ENCODE measurements around the gene AFAP1L1.

The AFAP1L1 gene

DNA sequence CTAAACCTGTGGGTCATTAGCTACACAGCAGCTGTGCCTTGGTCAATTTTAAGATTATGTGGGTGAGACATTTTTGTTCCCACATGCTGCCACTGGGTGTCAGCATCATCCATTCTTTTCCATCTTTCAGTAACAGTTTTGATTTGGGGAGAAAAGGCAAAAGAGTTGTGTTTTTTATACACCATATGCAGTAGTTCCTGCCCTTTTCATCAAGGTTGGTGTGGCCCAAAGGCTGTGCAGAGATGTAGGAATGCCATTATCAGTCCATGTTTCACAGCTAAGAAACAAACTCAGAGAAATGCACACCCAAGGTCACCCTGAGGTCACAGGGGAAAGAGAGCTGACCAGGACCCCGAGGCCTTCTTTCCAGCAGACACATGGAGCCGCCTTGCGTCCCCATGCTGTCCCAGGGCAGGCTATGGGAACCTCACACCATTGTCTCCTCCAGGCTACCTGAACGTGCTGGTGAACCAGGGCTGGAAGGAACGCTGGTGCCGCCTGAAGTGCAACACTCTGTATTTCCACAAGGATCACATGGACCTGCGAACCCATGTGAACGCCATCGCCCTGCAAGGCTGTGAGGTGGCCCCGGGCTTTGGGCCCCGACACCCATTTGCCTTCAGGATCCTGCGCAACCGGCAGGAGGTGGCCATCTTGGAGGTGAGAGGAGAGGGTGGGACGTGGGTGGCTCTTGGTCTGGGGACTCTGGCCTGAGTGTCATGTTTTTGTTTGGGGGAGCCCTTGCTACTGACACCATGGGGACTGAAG lies 45.8 kb downstream of the AFAP1L1 start:
- DNase-seq: peak; percentile 31

GRCh38 chr5:149319174-149319573 lies 47.5 kb downstream of the AFAP1L1 start:
- no peak for DNase-seq

DNA sequence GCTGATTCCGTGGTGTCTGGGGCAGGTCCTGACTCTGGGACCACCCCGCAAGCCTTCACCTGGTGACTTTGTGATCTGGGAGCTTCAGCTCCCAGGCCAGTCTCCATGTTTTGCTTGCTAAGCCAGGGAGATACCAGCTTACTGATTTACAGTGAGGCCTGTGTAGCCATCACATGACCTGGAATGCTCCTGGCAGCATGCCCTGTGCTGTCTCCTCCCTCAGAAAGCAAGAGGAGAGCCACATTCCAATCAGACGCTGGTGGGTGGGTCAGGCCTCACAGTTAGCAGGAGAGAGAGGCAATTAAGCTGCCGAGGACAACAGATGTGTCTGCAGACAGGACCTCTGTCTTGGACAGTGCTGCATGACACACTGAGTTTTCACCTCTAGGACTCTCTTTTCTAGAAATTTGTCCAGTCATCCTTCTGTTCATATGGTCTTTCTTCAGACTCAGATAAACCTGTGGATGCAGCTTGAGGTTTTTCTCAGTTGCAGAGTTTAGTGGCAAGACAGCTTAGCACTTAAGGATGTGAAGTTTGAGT lies 49.2 kb downstream of the AFAP1L1 start:
- DNase-seq: no peak

- DNase-seq: no peak
These were observed 50.9 kb downstream of the AFAP1L1 start for GRCh38 chr5:149322518-149322917.

DNA sequence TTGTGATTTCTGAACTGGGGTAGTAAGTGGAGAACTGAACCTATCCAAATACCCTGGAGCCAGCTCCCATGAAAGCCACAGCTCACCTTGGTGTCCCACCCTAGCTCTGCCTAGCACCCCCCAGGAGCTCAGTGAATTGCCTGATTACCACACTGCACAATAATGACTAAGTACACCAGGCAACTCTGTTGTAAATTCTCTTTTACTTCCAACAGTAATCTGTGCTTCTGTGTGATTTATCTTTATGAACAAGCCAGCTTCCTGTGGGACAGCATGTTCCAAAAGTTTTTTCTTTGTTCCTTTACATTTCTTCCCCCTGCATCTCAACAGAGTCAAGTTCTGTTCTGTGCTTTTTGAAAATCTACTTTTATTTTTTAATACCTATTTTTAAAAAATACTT lies 51.6 kb downstream of the AFAP1L1 start:
- no peak for DNase-seq

DNA sequence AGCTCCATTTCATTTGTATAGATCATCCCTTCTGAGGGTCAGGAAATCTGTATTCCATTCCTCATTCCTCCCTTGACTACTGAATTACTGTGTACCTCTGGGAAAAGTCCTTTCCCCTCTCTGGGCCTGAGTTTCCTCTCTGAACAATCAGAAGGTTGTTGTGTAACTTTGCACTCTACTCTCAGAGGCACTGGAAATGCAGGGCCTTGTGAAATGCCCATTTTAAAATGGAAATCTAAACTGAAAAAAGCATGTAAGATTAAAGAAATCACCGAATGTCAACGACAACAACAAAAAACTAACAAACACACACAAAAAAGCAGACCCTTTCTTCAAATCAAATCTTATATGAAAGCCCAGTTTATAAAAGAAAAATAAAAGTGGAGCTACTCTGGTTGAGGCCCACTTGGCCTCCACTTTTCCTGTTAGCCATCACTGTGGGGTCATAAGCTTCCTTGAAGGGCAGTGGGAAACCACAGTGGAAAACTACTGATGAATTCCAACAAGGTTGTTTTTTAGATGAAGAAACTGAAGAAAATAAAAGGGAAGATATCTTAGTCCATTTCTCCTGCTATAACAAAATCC lies 52.1 kb downstream of the AFAP1L1 start:
- no peak for DNase-seq

DNA sequence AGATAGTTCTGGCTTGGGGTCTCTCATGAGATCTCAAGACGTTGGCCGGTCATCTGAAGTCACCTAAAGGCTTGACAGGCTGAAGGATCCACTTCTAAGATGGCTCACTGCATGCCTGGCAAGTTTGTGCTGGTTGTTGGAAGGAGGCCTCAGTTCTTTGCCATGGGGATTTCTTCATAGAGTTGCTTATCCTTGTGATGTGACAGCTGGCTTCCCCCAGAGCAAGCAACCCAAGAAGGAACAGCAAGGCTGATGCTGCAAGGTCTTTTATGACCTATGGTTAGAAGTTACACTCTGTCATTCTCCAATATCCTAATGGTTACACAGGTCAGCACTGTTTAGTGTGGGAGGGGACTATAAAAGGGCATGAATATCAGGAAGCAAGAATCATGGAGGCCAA lies 53.0 kb downstream of the AFAP1L1 start:
- no peak for DNase-seq

DNA sequence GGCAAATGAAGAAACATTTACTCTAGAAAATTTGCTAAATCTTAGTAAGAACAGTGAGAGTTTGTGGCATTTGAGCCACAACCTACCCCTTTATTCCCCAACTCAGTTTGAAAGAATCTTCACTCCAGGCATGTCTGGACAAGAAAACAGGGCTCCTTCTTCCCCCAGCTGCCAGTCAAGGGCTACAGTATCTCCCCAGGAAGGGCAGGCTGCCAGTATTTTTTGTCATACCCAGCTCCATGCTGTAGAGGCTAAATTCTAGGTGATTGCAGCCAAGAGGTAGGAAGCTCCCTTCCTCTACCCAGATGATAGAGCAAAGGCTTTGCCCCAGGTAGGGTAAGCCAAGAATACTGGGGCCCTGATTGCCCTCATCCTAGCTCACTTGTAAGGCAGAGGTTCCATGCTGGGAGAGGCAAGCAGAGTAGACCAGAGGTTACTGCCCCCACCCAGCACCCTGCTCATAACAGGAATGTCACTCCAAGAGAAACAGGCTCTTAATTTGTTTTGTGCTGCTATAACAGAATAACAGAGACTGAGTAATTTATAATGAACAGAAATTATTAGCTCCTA lies 53.6 kb downstream of the AFAP1L1 start:
- DNase-seq: no peak

DNA sequence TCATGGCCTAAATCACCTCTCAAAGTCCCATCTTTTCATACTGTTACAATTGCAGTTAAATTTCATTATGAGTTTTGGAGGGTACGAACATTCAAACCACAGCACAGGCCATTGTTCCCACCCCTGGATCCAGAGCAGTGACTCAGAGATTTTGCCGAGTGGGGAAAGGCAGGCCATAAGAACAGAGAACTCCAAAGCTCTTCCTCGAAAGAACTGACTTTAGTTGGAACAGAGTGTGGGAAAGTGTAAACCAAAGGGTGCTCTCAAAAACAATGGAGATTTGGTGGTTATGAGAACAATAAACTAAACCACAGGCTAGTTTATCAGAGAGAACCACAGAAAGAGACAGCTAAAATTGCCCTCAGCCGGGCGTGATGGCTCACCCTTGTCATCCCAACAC lies 54.2 kb downstream of the AFAP1L1 start:
- DNase-seq: no peak

GRCh38 chr5:149326611-149327010 lies 55.0 kb downstream of the AFAP1L1 start:
- DNase-seq: no peak

DNA sequence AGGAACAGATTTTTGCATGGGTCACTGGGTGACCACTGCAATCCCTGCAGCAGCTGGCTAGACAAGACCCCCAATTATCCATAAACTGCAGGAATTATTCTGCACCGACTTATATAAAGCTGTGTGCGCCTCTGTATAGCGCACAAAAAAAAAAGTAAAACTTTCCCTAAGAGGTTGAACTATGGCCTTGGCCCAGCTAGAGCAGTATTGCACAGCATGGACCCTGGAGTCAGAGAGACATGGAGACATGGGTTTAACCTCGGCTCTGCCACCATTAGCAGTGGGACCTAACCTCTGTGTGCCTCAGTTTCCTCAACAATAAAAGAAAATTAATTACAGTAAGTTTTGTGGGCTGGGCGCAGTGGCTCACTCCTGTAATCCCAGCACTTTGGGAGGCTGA lies 56.5 kb downstream of the AFAP1L1 start:
- DNase-seq: no peak

GRCh38 chr5:149333711-149334443 lies 62.2 kb downstream of the AFAP1L1 start:
- no peak for DNase-seq

GRCh38 chr5:149337736-149338135 lies 66.1 kb downstream of the AFAP1L1 start:
- no peak for DNase-seq

DNA sequence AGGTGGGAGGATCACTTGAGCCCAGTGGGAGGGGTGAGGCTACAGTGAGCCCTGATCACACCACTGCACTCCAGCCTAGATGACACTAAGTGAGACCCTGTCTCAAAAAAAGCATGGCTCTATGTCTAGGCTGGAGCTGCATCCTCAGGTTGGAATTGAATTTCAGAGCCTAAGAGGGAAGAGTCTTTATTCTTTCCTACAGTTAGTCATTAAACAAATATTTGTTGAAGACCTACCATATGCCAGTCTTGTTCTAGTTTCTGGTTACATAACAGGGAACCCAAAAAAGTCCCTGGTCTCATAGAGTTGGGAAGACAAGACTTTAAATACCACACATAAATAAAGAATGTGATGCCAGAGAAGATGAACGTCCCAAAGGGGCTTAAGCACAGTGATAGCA lies 66.7 kb downstream of the AFAP1L1 start:
- DNase-seq: no peak

DNA sequence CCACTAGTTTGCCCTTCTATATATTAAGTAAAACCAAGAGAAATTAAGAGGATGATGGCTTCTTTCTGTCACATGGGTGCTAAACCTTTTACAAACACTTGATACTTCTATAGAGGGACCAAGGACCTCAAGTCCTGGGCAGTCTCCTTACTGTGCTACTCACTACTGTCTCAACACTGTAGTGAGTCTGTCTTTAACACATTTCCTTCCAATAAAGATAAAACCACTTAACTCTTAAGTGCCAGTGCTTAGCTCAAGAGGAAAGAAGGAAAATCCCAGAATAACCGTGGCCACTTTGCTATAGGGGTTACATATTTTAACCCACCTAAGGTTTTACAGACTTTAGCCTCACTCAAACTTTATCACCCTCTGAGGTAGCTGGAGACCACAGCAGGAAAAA lies 69.3 kb downstream of the AFAP1L1 start:
- DNase-seq: no peak

- DNase-seq: no peak
These were observed 70.2 kb downstream of the AFAP1L1 start for GRCh38 chr5:149341876-149342275.

DNA sequence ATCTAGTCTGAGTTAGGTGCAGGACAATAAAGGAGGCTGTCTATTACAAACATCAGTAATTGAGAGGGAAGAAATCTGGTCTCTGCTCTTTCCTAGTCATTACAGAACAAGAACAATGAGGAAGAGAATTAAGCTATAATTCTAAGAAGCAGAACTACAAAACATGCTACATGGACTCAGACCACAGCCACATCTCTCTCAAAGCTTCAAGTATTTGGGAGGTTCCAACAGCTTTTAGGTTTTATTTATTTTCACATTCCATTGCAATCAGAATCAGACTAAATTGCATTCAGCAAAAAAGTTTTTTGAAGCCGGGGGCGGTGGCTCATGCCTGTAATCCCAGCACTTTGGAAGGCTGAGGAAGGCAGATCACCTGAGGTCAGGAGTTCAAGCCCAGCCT lies 72.5 kb downstream of the AFAP1L1 start:
- no peak for DNase-seq

DNA sequence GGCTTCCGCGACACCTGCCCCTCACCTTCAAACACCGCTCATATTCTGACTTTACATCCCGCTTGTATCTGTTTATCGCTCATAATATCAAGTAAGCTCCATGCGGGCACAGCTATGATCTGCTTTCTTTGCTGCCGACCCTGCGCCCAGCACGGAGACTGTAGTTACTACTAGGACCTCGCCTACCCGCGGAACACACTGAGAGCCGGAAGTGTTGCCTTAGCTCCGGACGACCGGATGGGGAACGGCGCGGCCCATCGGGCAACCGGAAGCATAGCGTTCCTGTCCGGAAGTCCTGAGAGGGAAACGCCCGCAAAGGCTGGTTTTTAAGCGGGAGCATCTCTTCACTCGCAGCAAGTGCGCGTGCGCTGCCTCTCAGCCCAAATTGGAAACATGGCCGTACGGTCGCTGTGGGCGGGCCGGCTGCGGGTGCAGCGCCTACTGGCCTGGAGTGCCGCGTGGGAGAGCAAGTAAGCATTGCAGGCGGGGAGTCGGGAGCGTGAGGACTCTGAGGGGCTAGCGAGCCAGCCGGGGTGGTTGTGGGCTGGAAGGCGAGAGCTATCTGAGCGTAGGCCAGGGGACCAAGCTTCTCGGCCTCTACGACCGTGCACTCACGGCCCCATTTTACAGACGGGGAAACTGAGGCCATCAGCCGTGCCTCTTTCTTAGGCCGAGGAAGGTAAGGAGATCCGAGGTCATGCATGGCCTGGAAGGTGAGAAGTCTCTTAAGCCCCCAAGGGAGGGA lies 73.7 kb downstream of the AFAP1L1 start, which contains the start of gene GRPEL2:
GRPEL2 (plus strand) TSS at position 353 of the 745 bp plus-strand sequence; CDS start at position 394, 41 bp downstream.
- peak; percentile 98 for DNase-seq

DNA sequence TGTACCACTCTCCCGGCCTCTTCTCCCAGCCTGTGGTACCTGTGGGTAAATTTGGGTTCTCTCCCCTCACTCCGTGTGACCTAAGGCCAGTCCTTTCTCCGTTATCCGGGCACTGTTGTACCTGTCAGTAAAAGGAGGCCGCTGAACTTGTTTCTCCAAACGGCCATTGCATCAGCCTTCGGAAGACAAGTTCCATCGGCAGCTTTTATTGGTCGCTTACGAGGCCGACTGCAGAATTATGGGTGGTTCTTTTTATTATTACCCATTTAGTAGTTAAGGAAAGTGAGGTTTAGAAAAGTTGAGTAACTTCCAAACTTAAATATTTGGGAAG lies 74.2 kb downstream of the AFAP1L1 start:
- DNase-seq: peak; percentile 21

DNA sequence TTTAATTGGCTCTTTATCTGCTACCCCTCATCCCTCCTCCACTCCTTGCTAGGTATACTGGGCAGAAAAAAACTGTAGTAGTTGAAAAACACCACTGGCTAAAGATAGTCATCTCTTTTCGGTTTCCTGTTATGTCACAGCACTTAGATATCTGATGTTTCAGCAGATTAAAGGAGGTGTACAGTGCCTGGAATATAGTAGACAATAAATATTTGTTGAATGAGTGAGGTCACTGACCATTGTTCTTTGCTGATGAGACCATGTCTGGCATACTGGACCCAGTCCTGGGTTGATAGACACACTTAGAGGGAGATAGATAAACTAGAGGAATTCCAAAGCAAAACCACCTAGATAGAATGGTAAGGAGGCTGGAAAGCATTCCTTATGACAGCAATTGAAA lies 76.9 kb downstream of the AFAP1L1 start:
- no peak for DNase-seq

GRCh38 chr5:149349382-149349781 lies 77.7 kb downstream of the AFAP1L1 start:
- DNase-seq: no peak

DNA sequence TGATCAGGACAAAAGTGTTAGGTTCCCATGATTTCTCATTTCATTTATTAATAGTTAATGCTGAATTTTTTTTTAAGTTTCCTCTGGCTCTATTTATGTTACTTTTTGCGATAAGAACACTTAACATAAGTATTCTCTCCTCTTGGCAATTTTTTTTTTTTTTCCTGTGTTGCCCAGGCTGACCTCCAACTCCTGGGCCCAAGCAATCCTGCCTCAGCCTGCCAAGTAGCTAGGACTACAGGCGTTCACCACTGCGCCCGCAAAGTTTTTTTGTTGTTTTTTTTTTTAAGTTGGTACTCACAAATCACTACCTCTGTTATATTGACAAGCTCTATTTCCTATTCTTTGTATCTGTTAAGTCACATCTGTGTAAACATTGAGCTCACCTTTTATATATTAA lies 80.5 kb downstream of the AFAP1L1 start:
- DNase-seq: no peak

DNA sequence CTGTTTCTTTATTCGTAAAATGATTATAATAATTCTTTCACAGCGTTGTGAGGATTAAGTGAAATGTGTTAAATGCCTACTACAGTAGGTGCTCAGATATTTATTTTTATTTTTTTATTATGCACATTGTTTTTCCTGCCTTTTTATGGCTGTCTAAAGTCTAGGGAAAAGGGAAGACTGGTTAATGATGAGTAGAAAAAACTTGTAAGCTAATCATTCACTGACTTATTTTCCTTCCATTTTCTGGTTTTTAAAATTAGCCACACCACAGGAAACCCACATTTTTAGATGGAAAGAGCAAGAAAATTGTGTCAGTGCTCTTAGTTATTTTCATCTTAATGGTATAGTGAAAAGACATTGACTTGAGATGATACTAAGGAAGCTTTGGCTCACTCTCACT lies 82.3 kb downstream of the AFAP1L1 start:
- DNase-seq: no peak

Data from suppressor macrophage treated with lipopolysaccharide for 4 hours (primary cell).